LNCAP (cell line): ENCODE measurements around the gene ABHD3.

ENCODE experiments used
- CTCF ChIP-seq: fragments of 450-650 bp; IDR thresholded peaks from 2 replicates; pipeline ENCODE4 v1.5.1; 2017; ENCODE audit warnings: mild to moderate bottlenecking

The ABHD3 gene

GRCh38 chr18:21689736-21690135, 14.8 kb downstream of the ABHD3 start:
- no peak for TF ChIP-seq CTCF

GRCh38 chr18:21686282-21687105, 18.1 kb downstream of the ABHD3 start:
- TF ChIP-seq CTCF, result no peak

GRCh38 chr18:21684731-21685130, 19.8 kb downstream of the ABHD3 start:
- no peak for TF ChIP-seq CTCF

- TF ChIP-seq CTCF, result no peak
Observed at GRCh38 chr18:21682371-21683051, 22.1 kb downstream of the ABHD3 start.

- TF ChIP-seq CTCF, result no peak
Observed at GRCh38 chr18:21680161-21680560, 24.4 kb downstream of the ABHD3 start.

GRCh38 chr18:21678859-21679258, 25.7 kb downstream of the ABHD3 start:
- no peak for TF ChIP-seq CTCF

GRCh38 chr18:21672521-21673267, 31.9 kb downstream of the ABHD3 start:
- no peak for TF ChIP-seq CTCF
